Liver (tissue), 9 donors: Measurements from ENCODE around the gene PRPSAP1. TPM values are rescaled to one million over a fixed set of nuclear protein-coding genes. Genes with fewer than 3 reads are reported as not detected.

ENCODE experiments used
- DNase-seq: peaks from one replicate; pipeline ENCODE4 v3.0.0-alpha.2; 2017; ENCODE audit warnings: low spot score
- H3K27ac ChIP-seq, 2 donors: one replicate each; pipeline ENCODE4 v1.7.0; 2013; ENCODE audit warnings: inconsistent platforms in 2 of 2, low read length in 2 of 2, control low read depth in 1 of 2, low read depth in 1 of 2, mild to moderate bottlenecking in 1 of 2
- H3K27me3 ChIP-seq, 4 donors: one replicate each; pipeline versions ENCODE4 v1.6.1 to v1.7.0; 2013; ENCODE audit warnings: low read length in 3 of 4, inconsistent platforms in 1 of 4, mild to moderate bottlenecking in 1 of 4, moderate library complexity in 1 of 4; ENCODE audit not compliant: control insufficient read depth in 4 of 4, insufficient read depth in 4 of 4
- H3K36me3 ChIP-seq, 4 donors: one replicate each; pipeline versions ENCODE4 v1.6.1 to v1.7.0; 2013; ENCODE audit warnings: low read length in 3 of 4, mild to moderate bottlenecking in 3 of 4, low read depth in 1 of 4, moderate library complexity in 1 of 4; ENCODE audit not compliant: control insufficient read depth in 4 of 4, insufficient read depth in 3 of 4
- H3K4me1 ChIP-seq, 4 donors: one replicate each; pipeline versions ENCODE4 v1.6.1 to v1.7.0; 2013; ENCODE audit warnings: low read length in 3 of 4, mild to moderate bottlenecking in 3 of 4, moderate library complexity in 1 of 4; ENCODE audit not compliant: control insufficient read depth in 4 of 4, insufficient read depth in 4 of 4
- H3K4me3 ChIP-seq, 3 donors: one replicate each; pipeline versions ENCODE4 v1.6.1 to v1.7.0; 2013; ENCODE audit warnings: low read length in 3 of 3, control low read depth in 1 of 3, low read depth in 1 of 3, mild to moderate bottlenecking in 1 of 3
- H3K9ac ChIP-seq, 2 donors: one replicate each; pipeline ENCODE4 v1.7.0; 2013; ENCODE audit warnings: low read length in 2 of 2, mild to moderate bottlenecking in 2 of 2, moderate library complexity in 2 of 2, control low read depth in 1 of 2, low read depth in 1 of 2
- H3K9me3 ChIP-seq, 4 donors: one replicate each; pipeline versions ENCODE4 v1.6.1 to v1.7.0; 2013; ENCODE audit warnings: low read length in 3 of 4; ENCODE audit not compliant: control insufficient read depth in 4 of 4
- EGR1 ChIP-seq, 2 donors: IDR thresholded peaks; 2 replicates each; pipeline ENCODE4 v1.6.1; 2016 to 2018; ENCODE audit warnings: antibody characterized with exemption in 2 of 2, low read depth in 2 of 2
- FOXA1 ChIP-seq: IDR thresholded peaks from 2 replicates; pipeline ENCODE4 v1.6.1; 2016; ENCODE audit warnings: antibody characterized with exemption
- FOXA2 ChIP-seq: IDR thresholded peaks from 2 replicates; pipeline ENCODE4 v1.6.1; 2016; ENCODE audit warnings: antibody characterized with exemption
- GABPA ChIP-seq, 2 donors: IDR thresholded peaks in 1 of 2; conservative IDR thresholded peaks in 1 of 2; 2 replicates each; pipeline ENCODE4 v1.6.1; 2016; ENCODE audit warnings: antibody characterized with exemption in 2 of 2, mild to moderate bottlenecking in 1 of 2, moderate library complexity in 1 of 2
- NR2F2 ChIP-seq: IDR thresholded peaks from 2 replicates; pipeline ENCODE4 v1.6.1; 2016; ENCODE audit warnings: antibody characterized with exemption
- RAD21 ChIP-seq, 2 donors: IDR thresholded peaks; 2 replicates each; pipeline ENCODE4 v1.6.1; 2016; ENCODE audit warnings: antibody characterized with exemption in 2 of 2, mild to moderate bottlenecking in 2 of 2
- SP1 ChIP-seq: IDR thresholded peaks from 2 replicates; pipeline ENCODE4 v1.6.1; 2018; ENCODE audit warnings: antibody characterized with exemption, mild to moderate bottlenecking
- TAF1 ChIP-seq: conservative IDR thresholded peaks from 2 replicates; pipeline ENCODE4 v1.6.1; 2016; ENCODE audit warnings: antibody characterized with exemption, mild to moderate bottlenecking
- YY1 ChIP-seq: IDR thresholded peaks from 2 replicates; pipeline ENCODE4 v1.6.1; 2016; ENCODE audit warnings: antibody characterized with exemption, mild to moderate bottlenecking
- WGBS: extraction: QIAGEN DNeasy Blood & Tissue Kit; methylation state at CpG from one replicate; pipeline ENCODE4 v1.1.7; 2013; 5-methylcytosine and 5-hydroxymethylcytosine counted together
- polyA plus RNA-seq, 2 donors: library from polyadenylated mRNA; stranded (reverse) in 1 of 2; unstranded in 1 of 2; fragments of 200-250 nt in 1 of 2; fragments of >200 nt in 1 of 2; fragmentation: Nextera tagmentation in 1 of 2; extraction: Ambion mirVana in 1 of 2; gene quantifications; one replicate each; pipeline versions ENCODE4 v1.2.1 to v1.2.3, GENCODE V29; 2013 to 2015
- total RNA-seq, 2 donors: library from RNA; depleted of rRNA; stranded (reverse); fragments of >200 nt; gene quantifications; one replicate each; pipeline ENCODE4 v1.2.3, GENCODE V29; 2014
- TF ChIP-seq, protein P1 (sequence below): IDR thresholded peaks from 2 replicates; pipeline ENCODE4 v1.6.1; 2016; ENCODE audit warnings: antibody characterized with exemption
- TF ChIP-seq, protein P2 (sequence below): fragments of 150-350 bp; IDR thresholded peaks from 2 replicates; pipeline ENCODE4 v1.5.1; 2017; ENCODE audit warnings: improper control_type of control experiment, low read depth, low read length; ENCODE audit not compliant: missing input control
- TF ChIP-seq, protein P3 (sequence below): IDR thresholded peaks from 2 replicates; pipeline ENCODE4 v1.6.1; 2016; ENCODE audit warnings: antibody characterized with exemption
- TF ChIP-seq, protein P4 (sequence below): IDR thresholded peaks from 2 replicates; pipeline ENCODE4 v1.6.1; 2016; ENCODE audit warnings: antibody characterized with exemption
- donor health status: healthy.
- donor health status: healthy.
- donor health status: healthy.
- donor health status: healthy.
- donor health status: healthy.

Gene PRPSAP1
- total and polyA plus RNA-seq, 4 donors, result 21.4 to 78.1 (median 52.6) TPM

DNA sequence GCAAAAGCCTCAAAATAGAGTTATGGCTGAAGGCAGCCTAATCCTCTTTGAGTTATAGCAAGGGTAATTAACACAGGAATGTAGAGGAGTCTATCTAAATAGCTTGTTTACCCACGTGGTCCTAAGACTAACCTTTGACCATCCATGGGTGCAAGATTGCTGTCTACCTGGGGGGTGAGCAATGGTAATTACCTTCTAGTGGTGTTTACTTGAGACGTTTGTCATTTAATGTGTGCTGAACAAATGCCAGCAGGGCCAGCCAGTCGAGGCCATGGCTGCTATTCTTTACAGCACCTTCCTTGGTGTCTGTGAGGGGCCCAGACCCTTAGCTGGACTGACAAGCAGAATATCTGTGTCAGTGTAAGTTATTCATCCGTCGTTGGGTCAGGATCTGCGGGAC lies 13.9 kb upstream of the PRPSAP1 start:
- no peaks in the 10 kb centered on the region for H3K4me1 ChIP-seq
- H3K4me3 ChIP-seq, result no peak overlapping the region
- H3K9me3 ChIP-seq, result no peaks in the 10 kb centered on the region
- H3K36me3 ChIP-seq, result no peaks in the 10 kb centered on the region
- no peak overlapping the region for H3K9ac ChIP-seq
- DNase-seq, result no peak
- no peak for TF ChIP-seq GABPA (IDR thresholded peaks at IDR 0.05 in 1 of 2, conservative IDR thresholded peaks at IDR 0.05 in 1 of 2)
- TF ChIP-seq, protein P1, sequence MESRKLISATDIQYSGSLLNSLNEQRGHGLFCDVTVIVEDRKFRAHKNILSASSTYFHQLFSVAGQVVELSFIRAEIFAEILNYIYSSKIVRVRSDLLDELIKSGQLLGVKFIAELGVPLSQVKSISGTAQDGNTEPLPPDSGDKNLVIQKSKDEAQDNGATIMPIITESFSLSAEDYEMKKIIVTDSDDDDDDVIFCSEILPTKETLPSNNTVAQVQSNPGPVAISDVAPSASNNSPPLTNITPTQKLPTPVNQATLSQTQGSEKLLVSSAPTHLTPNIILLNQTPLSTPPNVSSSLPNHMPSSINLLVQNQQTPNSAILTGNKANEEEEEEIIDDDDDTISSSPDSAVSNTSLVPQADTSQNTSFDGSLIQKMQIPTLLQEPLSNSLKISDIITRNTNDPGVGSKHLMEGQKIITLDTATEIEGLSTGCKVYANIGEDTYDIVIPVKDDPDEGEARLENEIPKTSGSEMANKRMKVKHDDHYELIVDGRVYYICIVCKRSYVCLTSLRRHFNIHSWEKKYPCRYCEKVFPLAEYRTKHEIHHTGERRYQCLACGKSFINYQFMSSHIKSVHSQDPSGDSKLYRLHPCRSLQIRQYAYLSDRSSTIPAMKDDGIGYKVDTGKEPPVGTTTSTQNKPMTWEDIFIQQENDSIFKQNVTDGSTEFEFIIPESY, result no peak
- no peak for TF ChIP-seq NR2F2
- no peak for TF ChIP-seq TAF1
- no peak for TF ChIP-seq RAD21 (IDR thresholded peaks at IDR 0.05)
- TF ChIP-seq YY1, result no peak
- TF ChIP-seq, protein P2, sequence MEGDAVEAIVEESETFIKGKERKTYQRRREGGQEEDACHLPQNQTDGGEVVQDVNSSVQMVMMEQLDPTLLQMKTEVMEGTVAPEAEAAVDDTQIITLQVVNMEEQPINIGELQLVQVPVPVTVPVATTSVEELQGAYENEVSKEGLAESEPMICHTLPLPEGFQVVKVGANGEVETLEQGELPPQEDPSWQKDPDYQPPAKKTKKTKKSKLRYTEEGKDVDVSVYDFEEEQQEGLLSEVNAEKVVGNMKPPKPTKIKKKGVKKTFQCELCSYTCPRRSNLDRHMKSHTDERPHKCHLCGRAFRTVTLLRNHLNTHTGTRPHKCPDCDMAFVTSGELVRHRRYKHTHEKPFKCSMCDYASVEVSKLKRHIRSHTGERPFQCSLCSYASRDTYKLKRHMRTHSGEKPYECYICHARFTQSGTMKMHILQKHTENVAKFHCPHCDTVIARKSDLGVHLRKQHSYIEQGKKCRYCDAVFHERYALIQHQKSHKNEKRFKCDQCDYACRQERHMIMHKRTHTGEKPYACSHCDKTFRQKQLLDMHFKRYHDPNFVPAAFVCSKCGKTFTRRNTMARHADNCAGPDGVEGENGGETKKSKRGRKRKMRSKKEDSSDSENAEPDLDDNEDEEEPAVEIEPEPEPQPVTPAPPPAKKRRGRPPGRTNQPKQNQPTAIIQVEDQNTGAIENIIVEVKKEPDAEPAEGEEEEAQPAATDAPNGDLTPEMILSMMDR, result no peak
- 73% methylated on average over 6 of the region's 6 CpGs for WGBS
- H3K27me3 ChIP-seq, result no peaks in the 10 kb centered on the region
- no peak overlapping the region for H3K27ac ChIP-seq

DNA sequence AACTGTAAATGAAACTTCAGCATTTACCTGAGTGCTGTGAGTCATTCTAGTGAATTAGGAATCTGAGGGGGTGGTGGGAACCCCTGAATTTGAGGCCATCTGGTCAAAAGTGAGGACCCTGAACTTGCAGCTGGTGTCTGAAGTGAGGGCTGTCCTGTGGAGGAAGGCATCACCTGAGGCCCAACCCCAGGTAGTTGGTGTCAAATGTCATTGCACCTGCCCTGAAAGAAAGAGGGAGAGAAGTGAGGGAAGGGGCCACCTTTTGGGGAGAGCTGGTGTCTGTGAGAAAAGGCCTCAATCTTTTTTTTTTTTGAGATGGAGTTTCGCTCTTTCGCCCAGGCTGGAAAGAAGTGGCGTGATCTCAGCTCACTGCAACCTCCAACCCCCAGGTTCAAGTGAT lies 12.5 kb upstream of the PRPSAP1 start:
- DNase-seq, result no peak
- Histone ChIP-seq H3K36me3 (no peaks in the 10 kb centered on the region), H3K9me3 (no peaks in the 10 kb centered on the region), H3K4me3 (no peak overlapping the region), H3K4me1 (no peaks in the 10 kb centered on the region), H3K27me3 (no peaks in the 10 kb centered on the region), H3K27ac (no peak overlapping the region), H3K9ac (no peak overlapping the region)
- TF ChIP-seq, protein P1, result no peak
- TF ChIP-seq SP1 (no peak), NR2F2 (no peak), FOXA2 (no peak), YY1 (no peak), GABPA (IDR thresholded peaks at IDR 0.05 in 1 of 2, conservative IDR thresholded peaks at IDR 0.05 in 1 of 2) (no peak), EGR1 (IDR thresholded peaks at IDR 0.05; ENCODE audit: low read depth in 2 of 2) (no peak), FOXA1 (no peak), TAF1 (no peak)
- TF ChIP-seq, protein P3, sequence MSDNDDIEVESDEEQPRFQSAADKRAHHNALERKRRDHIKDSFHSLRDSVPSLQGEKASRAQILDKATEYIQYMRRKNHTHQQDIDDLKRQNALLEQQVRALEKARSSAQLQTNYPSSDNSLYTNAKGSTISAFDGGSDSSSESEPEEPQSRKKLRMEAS, result no peak
- TF ChIP-seq, protein P4, sequence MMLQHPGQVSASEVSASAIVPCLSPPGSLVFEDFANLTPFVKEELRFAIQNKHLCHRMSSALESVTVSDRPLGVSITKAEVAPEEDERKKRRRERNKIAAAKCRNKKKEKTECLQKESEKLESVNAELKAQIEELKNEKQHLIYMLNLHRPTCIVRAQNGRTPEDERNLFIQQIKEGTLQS, result no peak
- WGBS, result 95% methylated on average over 3 of the region's 3 CpGs
